ENCODE measurements around the gene LOXL3.

DNA sequence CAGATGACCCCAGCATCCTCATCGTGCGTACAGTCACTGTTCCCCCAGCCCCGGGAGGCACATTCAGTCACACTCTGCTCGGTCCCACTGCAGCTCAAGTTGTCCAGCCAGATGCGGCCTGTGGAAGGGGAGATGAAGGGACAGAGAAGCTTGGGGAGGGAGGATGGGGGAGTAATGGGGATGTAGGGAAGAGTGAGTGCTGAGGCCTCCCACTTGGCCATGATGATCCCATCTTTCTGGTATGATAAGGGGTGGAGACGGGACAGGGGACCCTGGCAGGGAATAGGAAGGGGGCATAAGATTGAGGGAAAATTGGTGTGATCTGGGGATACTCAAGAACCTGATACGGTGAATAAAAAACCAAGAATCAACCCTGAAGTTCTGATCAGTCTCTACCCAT, 3.5 kb downstream of the LOXL3 start:
- TF ChIP-seq, protein P1, sequence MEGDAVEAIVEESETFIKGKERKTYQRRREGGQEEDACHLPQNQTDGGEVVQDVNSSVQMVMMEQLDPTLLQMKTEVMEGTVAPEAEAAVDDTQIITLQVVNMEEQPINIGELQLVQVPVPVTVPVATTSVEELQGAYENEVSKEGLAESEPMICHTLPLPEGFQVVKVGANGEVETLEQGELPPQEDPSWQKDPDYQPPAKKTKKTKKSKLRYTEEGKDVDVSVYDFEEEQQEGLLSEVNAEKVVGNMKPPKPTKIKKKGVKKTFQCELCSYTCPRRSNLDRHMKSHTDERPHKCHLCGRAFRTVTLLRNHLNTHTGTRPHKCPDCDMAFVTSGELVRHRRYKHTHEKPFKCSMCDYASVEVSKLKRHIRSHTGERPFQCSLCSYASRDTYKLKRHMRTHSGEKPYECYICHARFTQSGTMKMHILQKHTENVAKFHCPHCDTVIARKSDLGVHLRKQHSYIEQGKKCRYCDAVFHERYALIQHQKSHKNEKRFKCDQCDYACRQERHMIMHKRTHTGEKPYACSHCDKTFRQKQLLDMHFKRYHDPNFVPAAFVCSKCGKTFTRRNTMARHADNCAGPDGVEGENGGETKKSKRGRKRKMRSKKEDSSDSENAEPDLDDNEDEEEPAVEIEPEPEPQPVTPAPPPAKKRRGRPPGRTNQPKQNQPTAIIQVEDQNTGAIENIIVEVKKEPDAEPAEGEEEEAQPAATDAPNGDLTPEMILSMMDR (conservative IDR thresholded peaks at IDR 0.05; ENCODE audit: low read depth, low read length) = no peak
- TF ChIP-seq EZH2 (IDR thresholded peaks at IDR 0.05; ENCODE audit: borderline replicate concordance, low read depth, low read length, poor library complexity, severe bottlenecking) = no peak
